WTC11 (cell line): ENCODE results near the gene TC2N. TPM values are rescaled to one million over a fixed set of nuclear protein-coding genes. Genes with fewer than 3 reads are reported as not detected.
A peak's percentile ranks its signal among the peaks of the same experiment; 100 is the strongest.

Experiments
- ATAC-seq: fragments of 200-7000 bp; cut with Tn5 transposase; 2 replicates; pipeline ENCODE4 v1.10.0; 2021; ENCODE audit warnings: mild to moderate bottlenecking, moderate library complexity
- CTCF ChIA-PET: fragments of 300-600 bp; sonication (Branson Sonifier 250); formaldehyde crosslinking; loops from one replicate; lab custom pipeline; 2021; ENCODE audit warnings: antibody characterized with exemption; lab: Charles Lee
- POLR2A ChIA-PET: fragments of 350-600 bp; sonication (Branson Sonifier 250); formaldehyde crosslinking; loops from one replicate; lab custom pipeline; 2021; ENCODE audit warnings: antibody characterized with exemption; lab: Charles Lee
- DNase-seq: peaks from one replicate; pipeline ENCODE4 v3.0.0; 2021; ENCODE audit warnings: low spot score
- H3K27ac Mint-ChIP-seq: 2 replicates; pipeline ENCODE4 v1.8.0; 2021; ENCODE audit warnings: mixed read lengths
- H3K27me3 Mint-ChIP-seq: 2 replicates; pipeline ENCODE4 v1.8.0; 2021; ENCODE audit warnings: low read depth, mild to moderate bottlenecking, moderate library complexity, mixed read lengths
- H3K36me3 Mint-ChIP-seq: 2 replicates; pipeline ENCODE4 v1.8.0; 2021; ENCODE audit warnings: mixed read lengths
- H3K4me1 Mint-ChIP-seq: 2 replicates; pipeline ENCODE4 v1.8.0; 2022; ENCODE audit warnings: mixed read lengths
- H3K4me3 Mint-ChIP-seq: 2 replicates; pipeline ENCODE4 v1.8.0; 2021; ENCODE audit warnings: mild to moderate bottlenecking, moderate library complexity, mixed read lengths
- H3K9me3 Mint-ChIP-seq: 2 replicates; pipeline ENCODE4 v1.8.0; 2021; ENCODE audit warnings: mixed read lengths
- CREM ChIP-seq: sonication (generic); formaldehyde crosslinking; IDR thresholded peaks from 2 replicates; pipeline ENCODE4 v1.8.1; 2022; ENCODE audit warnings: mild to moderate bottlenecking, missing genetic modification reagents, moderate library complexity
- ESRRA ChIP-seq: sonication (generic); formaldehyde crosslinking; IDR thresholded peaks from 2 replicates; pipeline ENCODE4 v1.8.1; 2022; ENCODE audit warnings: mild to moderate bottlenecking, missing genetic modification reagents, borderline replicate concordance
- ETV6 ChIP-seq: sonication (generic); formaldehyde crosslinking; IDR thresholded peaks from 2 replicates; pipeline ENCODE4 v1.8.1; 2022; ENCODE audit warnings: mild to moderate bottlenecking, missing genetic modification reagents
- FOXK1 ChIP-seq: sonication (generic); formaldehyde crosslinking; IDR thresholded peaks from 2 replicates; pipeline ENCODE4 v1.8.0; 2022; ENCODE audit warnings: mild to moderate bottlenecking, moderate library complexity, missing genetic modification reagents
- MXD4 ChIP-seq: fragments of 250-450 bp; sonication (Bioruptor Pico); IDR thresholded peaks from 2 replicates; pipeline ENCODE4 v1.8.0; 2021; ENCODE audit warnings: mild to moderate bottlenecking, moderate library complexity, borderline replicate concordance
- NR2C2 ChIP-seq: sonication (generic); formaldehyde crosslinking; IDR thresholded peaks from 2 replicates; pipeline ENCODE4 v1.8.0; 2022; ENCODE audit warnings: mild to moderate bottlenecking, missing genetic modification reagents
- RELA ChIP-seq: sonication (generic); formaldehyde crosslinking; IDR thresholded peaks from 2 replicates; pipeline ENCODE4 v1.8.1; 2022; ENCODE audit warnings: missing genetic modification reagents, mild to moderate bottlenecking, borderline replicate concordance
- SP1 ChIP-seq: sonication (generic); formaldehyde crosslinking; conservative IDR thresholded peaks from 2 replicates; pipeline ENCODE4 v1.8.1; 2022; ENCODE audit warnings: missing genetic modification reagents
- TEAD1 ChIP-seq: sonication (generic); formaldehyde crosslinking; IDR thresholded peaks from 2 replicates; pipeline ENCODE4 v1.8.0; 2022; ENCODE audit warnings: mild to moderate bottlenecking, missing genetic modification reagents
- ZNF396 ChIP-seq: fragments of 250-450 bp; sonication (Bioruptor Pico); IDR thresholded peaks from 2 replicates; pipeline ENCODE4 v1.8.0; 2021; ENCODE audit warnings: mild to moderate bottlenecking, moderate library complexity, borderline replicate concordance
- total RNA-seq: library from RNA; stranded (reverse); gene quantifications from 3 replicates; pipeline ENCODE4 v1.2.3, GENCODE V29; 2021
- TF ChIP-seq, protein P1 (sequence below): sonication (generic); formaldehyde crosslinking; conservative IDR thresholded peaks from 2 replicates; pipeline ENCODE4 v1.8.1; 2022; ENCODE audit warnings: mild to moderate bottlenecking, missing genetic modification reagents
- TF ChIP-seq, protein P2 (sequence below): sonication (generic); formaldehyde crosslinking; IDR thresholded peaks from 2 replicates; pipeline ENCODE4 v1.8.1; 2023; ENCODE audit warnings: mild to moderate bottlenecking, moderate library complexity, missing genetic modification reagents
- TF ChIP-seq, protein P3 (sequence below): sonication (generic); formaldehyde crosslinking; IDR thresholded peaks from 2 replicates; pipeline ENCODE4 v1.8.1; 2022; ENCODE audit warnings: missing genetic modification reagents, borderline replicate concordance
- TF ChIP-seq, protein P4 (sequence below): sonication (generic); formaldehyde crosslinking; IDR thresholded peaks from 2 replicates; pipeline ENCODE4 v1.8.1; 2022; ENCODE audit warnings: low read depth, missing genetic modification reagents, borderline replicate concordance
- TF ChIP-seq, protein P5 (sequence below): fragments of 250-450 bp; sonication (Bioruptor Pico); IDR thresholded peaks from 2 replicates; pipeline ENCODE4 v2.1.2; 2022; ENCODE audit warnings: mild to moderate bottlenecking, moderate library complexity
- TF ChIP-seq, protein P6 (sequence below): sonication (generic); formaldehyde crosslinking; IDR thresholded peaks from 2 replicates; pipeline ENCODE4 v1.8.0; 2023; ENCODE audit warnings: missing genetic modification reagents
- TF ChIP-seq, protein P7 (sequence below): sonication (generic); formaldehyde crosslinking; IDR thresholded peaks from 2 replicates; pipeline ENCODE4 v1.8.0; 2023; ENCODE audit warnings: missing genetic modification reagents, mild to moderate bottlenecking, borderline replicate concordance
- TF ChIP-seq, protein P8 (sequence below): fragments of 200-600 bp; IDR thresholded peaks from 2 replicates; pipeline ENCODE4 v1.8.0; 2022; ENCODE audit warnings: antibody characterized with exemption
- TF ChIP-seq, protein P9 (sequence below): fragments of 250-450 bp; sonication (Bioruptor Pico); IDR thresholded peaks from 2 replicates; pipeline ENCODE4 v1.8.0; 2021; ENCODE audit warnings: mild to moderate bottlenecking

The TC2N gene
- total RNA-seq, 1 experiment from 2014 or later = 33.0 TPM

DNA sequence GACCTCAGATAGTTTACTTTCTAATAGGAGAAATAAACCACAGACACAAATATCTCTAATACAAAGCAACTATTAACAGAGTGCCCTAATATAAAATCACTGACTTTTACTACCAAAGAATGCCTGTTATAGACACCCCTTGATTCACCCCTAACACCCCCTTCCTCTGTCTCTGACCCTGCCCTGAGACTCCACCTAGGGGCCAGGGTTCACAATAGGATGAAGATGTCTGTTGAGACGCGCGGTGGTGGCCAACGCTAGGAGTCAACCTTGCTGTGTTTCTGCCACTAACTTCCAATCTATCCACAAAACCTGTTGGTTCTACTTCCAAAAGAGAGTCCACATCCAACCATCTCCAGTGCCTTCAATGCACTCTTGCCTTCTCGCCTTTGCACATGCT, 10.9 kb upstream of the TC2N start:
- TF ChIP-seq, protein P1, sequence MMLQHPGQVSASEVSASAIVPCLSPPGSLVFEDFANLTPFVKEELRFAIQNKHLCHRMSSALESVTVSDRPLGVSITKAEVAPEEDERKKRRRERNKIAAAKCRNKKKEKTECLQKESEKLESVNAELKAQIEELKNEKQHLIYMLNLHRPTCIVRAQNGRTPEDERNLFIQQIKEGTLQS (CRISPR knock-in tag) = no peak
- no peak for TF ChIP-seq ESRRA
- TF ChIP-seq NR2C2 (CRISPR knock-in tag) = no peak
- TF ChIP-seq RELA (CRISPR knock-in tag) = no peak
- no peak for TF ChIP-seq ETV6 (CRISPR knock-in tag)
- TF ChIP-seq FOXK1 = no peak
- TF ChIP-seq CREM (CRISPR knock-in tag) = no peak
- TF ChIP-seq, protein P2, sequence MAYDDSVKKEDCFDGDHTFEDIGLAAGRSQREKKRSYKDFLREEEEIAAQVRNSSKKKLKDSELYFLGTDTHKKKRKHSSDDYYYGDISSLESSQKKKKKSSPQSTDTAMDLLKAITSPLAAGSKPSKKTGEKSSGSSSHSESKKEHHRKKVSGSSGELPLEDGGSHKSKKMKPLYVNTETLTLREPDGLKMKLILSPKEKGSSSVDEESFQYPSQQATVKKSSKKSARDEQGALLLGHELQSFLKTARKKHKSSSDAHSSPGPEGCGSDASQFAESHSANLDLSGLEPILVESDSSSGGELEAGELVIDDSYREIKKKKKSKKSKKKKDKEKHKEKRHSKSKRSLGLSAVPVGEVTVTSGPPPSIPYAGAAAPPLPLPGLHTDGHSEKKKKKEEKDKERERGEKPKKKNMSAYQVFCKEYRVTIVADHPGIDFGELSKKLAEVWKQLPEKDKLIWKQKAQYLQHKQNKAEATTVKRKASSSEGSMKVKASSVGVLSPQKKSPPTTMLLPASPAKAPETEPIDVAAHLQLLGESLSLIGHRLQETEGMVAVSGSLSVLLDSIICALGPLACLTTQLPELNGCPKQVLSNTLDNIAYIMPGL (CRISPR knock-in tag) = no peak
- TF ChIP-seq ZNF396 (CRISPR knock-in tag) = no peak
- TF ChIP-seq, protein P3, sequence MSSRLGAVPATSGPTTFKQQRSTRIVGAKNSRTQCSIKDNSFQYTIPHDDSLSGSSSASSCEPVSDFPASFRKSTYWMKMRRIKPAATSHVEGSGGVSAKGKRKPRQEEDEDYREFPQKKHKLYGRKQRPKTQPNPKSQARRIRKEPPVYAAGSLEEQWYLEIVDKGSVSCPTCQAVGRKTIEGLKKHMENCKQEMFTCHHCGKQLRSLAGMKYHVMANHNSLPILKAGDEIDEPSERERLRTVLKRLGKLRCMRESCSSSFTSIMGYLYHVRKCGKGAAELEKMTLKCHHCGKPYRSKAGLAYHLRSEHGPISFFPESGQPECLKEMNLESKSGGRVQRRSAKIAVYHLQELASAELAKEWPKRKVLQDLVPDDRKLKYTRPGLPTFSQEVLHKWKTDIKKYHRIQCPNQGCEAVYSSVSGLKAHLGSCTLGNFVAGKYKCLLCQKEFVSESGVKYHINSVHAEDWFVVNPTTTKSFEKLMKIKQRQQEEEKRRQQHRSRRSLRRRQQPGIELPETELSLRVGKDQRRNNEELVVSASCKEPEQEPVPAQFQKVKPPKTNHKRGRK (CRISPR knock-in tag) = no peak
- TF ChIP-seq, protein P4, sequence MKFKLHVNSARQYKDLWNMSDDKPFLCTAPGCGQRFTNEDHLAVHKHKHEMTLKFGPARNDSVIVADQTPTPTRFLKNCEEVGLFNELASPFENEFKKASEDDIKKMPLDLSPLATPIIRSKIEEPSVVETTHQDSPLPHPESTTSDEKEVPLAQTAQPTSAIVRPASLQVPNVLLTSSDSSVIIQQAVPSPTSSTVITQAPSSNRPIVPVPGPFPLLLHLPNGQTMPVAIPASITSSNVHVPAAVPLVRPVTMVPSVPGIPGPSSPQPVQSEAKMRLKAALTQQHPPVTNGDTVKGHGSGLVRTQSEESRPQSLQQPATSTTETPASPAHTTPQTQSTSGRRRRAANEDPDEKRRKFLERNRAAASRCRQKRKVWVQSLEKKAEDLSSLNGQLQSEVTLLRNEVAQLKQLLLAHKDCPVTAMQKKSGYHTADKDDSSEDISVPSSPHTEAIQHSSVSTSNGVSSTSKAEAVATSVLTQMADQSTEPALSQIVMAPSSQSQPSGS (CRISPR knock-in tag) = no peak
- TF ChIP-seq SP1 = no peak
- TF ChIP-seq, protein P5, sequence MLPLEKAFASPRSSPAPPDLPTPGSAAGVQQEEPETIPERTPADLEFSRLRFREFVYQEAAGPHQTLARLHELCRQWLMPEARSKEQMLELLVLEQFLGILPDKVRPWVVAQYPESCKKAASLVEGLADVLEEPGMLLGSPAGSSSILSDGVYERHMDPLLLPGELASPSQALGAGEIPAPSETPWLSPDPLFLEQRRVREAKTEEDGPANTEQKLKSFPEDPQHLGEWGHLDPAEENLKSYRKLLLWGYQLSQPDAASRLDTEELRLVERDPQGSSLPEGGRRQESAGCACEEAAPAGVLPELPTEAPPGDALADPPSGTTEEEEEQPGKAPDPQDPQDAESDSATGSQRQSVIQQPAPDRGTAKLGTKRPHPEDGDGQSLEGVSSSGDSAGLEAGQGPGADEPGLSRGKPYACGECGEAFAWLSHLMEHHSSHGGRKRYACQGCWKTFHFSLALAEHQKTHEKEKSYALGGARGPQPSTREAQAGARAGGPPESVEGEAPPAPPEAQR (CRISPR knock-in tag) = no peak
- no peak for TF ChIP-seq TEAD1 (CRISPR knock-in tag)
- Mint-ChIP-seq H3K4me1 (0 out of 2 replicates have a peak, but pooled peaks cover 3% of the 10 kb centered on the region), H3K9me3 (no peaks in the 10 kb centered on the region), H3K27ac (no peak overlapping the region), H3K4me3 (no peak overlapping the region), H3K27me3 (no peaks in the 10 kb centered on the region), H3K36me3 (no peaks in the 10 kb centered on the region)
- POLR2A ChIA-PET = no interaction called here
- no peak for DNase-seq
- peak; percentile 62; the same call in 1 of the 2 replicates for ATAC-seq
- CTCF ChIA-PET = interaction anchor here (1.0 kb wide), 1 partner anchor 33 kb away, joined by 3 read pairs; no protein-coding TSS in a partner anchor

DNA sequence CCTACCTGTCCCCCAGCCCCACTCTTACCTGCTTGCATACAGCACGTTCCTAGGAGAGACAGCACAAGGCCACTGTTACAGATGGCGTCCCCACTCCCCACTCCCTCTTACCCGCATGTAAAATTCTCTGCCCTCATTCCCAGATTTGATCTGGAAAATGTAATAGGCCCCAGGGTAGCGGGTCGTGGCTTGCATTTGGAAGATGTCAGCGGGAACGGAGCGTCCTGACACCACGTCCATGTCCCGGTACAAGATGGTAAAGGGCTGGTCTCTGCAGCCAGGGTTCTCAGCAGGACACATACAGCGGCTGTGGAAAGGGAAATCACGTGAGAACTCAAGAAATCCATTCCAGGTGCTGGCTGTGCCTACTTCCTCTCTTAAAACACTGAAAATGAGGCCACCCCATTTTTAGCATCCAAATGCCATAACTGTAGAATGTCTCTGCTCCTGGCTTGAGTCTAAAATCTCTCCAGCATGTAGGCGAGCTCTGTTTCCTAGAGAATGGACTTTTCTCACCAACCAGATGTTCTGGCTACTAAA, 10.1 kb upstream of the TC2N start:
- H3K27me3 Mint-ChIP-seq = no peaks in the 10 kb centered on the region
- no peaks in the 10 kb centered on the region for H3K9me3 Mint-ChIP-seq
- ChIA-PET POLR2A (no interaction called here), CTCF (interaction anchor here (0.8 to 1.0 kb wide), 3 partner anchors 34 to 450 kb away, joined by 3 to 4 read pairs (median 3); no protein-coding TSS in a partner anchor)
- no peak for ATAC-seq
- TF ChIP-seq ESRRA (no peak), MXD4 (no peak)
- TF ChIP-seq, protein P6, sequence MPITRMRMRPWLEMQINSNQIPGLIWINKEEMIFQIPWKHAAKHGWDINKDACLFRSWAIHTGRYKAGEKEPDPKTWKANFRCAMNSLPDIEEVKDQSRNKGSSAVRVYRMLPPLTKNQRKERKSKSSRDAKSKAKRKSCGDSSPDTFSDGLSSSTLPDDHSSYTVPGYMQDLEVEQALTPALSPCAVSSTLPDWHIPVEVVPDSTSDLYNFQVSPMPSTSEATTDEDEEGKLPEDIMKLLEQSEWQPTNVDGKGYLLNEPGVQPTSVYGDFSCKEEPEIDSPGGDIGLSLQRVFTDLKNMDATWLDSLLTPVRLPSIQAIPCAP (CRISPR knock-in tag) = no peak
- TF ChIP-seq, protein P7, sequence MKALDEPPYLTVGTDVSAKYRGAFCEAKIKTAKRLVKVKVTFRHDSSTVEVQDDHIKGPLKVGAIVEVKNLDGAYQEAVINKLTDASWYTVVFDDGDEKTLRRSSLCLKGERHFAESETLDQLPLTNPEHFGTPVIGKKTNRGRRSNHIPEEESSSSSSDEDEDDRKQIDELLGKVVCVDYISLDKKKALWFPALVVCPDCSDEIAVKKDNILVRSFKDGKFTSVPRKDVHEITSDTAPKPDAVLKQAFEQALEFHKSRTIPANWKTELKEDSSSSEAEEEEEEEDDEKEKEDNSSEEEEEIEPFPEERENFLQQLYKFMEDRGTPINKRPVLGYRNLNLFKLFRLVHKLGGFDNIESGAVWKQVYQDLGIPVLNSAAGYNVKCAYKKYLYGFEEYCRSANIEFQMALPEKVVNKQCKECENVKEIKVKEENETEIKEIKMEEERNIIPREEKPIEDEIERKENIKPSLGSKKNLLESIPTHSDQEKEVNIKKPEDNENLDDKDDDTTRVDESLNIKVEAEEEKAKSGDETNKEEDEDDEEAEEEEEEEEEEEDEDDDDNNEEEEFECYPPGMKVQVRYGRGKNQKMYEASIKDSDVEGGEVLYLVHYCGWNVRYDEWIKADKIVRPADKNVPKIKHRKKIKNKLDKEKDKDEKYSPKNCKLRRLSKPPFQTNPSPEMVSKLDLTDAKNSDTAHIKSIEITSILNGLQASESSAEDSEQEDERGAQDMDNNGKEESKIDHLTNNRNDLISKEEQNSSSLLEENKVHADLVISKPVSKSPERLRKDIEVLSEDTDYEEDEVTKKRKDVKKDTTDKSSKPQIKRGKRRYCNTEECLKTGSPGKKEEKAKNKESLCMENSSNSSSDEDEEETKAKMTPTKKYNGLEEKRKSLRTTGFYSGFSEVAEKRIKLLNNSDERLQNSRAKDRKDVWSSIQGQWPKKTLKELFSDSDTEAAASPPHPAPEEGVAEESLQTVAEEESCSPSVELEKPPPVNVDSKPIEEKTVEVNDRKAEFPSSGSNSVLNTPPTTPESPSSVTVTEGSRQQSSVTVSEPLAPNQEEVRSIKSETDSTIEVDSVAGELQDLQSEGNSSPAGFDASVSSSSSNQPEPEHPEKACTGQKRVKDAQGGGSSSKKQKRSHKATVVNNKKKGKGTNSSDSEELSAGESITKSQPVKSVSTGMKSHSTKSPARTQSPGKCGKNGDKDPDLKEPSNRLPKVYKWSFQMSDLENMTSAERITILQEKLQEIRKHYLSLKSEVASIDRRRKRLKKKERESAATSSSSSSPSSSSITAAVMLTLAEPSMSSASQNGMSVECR = no peak
- TF ChIP-seq, protein P8, sequence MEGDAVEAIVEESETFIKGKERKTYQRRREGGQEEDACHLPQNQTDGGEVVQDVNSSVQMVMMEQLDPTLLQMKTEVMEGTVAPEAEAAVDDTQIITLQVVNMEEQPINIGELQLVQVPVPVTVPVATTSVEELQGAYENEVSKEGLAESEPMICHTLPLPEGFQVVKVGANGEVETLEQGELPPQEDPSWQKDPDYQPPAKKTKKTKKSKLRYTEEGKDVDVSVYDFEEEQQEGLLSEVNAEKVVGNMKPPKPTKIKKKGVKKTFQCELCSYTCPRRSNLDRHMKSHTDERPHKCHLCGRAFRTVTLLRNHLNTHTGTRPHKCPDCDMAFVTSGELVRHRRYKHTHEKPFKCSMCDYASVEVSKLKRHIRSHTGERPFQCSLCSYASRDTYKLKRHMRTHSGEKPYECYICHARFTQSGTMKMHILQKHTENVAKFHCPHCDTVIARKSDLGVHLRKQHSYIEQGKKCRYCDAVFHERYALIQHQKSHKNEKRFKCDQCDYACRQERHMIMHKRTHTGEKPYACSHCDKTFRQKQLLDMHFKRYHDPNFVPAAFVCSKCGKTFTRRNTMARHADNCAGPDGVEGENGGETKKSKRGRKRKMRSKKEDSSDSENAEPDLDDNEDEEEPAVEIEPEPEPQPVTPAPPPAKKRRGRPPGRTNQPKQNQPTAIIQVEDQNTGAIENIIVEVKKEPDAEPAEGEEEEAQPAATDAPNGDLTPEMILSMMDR = no peak
- TF ChIP-seq, protein P9, sequence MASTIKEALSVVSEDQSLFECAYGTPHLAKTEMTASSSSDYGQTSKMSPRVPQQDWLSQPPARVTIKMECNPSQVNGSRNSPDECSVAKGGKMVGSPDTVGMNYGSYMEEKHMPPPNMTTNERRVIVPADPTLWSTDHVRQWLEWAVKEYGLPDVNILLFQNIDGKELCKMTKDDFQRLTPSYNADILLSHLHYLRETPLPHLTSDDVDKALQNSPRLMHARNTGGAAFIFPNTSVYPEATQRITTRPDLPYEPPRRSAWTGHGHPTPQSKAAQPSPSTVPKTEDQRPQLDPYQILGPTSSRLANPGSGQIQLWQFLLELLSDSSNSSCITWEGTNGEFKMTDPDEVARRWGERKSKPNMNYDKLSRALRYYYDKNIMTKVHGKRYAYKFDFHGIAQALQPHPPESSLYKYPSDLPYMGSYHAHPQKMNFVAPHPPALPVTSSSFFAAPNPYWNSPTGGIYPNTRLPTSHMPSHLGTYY (CRISPR knock-in tag) = no peak
- TF ChIP-seq, all 79 proteins: peak for 0
- Mint-ChIP-seq H3K4me3 (no peak overlapping the region), H3K4me1 (peaks cover 8% of the 10 kb centered on the region), H3K36me3 (no peaks in the 10 kb centered on the region), H3K27ac (no peak overlapping the region)
- DNase-seq = no peak
